T-helper 2 cell treated with Interferon-gamma antibody and Interleukin-4, amounts not matched to agents 100 ng/mL and 5 ng/mL, for 36 hours (primary cell): ENCODE data around the gene GRIN3B. TPM values are rescaled to one million over a fixed set of nuclear protein-coding genes. Genes with fewer than 3 reads are reported as not detected.

Experiments
- intact Hi-C: fragments of 100-400 bp; cut with micrococcal nuclease; formaldehyde crosslinking; loops from one replicate; pipeline ENCODE4 v1.15.1; 2023
- total RNA-seq: library from RNA; stranded (reverse); gene quantifications from 2 replicates; pipeline ENCODE4 v1.2.3, GENCODE V29; 2022

Gene GRIN3B
- total RNA-seq, 1 donor from 2014 or later, result not detected

GRCh38 chr19:1006711-1007398 lies 6.6 kb downstream of the GRIN3B start:
- intact Hi-C loops, result no loop called here

GRCh38 chr19:1007399-1008251 lies 7.4 kb downstream of the GRIN3B start:
- intact Hi-C loops, result no loop called here

- intact Hi-C loops, result no loop called here
Observed at GRCh38 chr19:1008268-1009040, 8.2 kb downstream of the GRIN3B start.

GRCh38 chr19:1009041-1009980 lies 9.1 kb downstream of the GRIN3B start:
- intact Hi-C loops, result no loop called here

- intact Hi-C loops, result no loop called here
Observed at GRCh38 chr19:1009981-1010538, 9.8 kb downstream of the GRIN3B start.

- intact Hi-C loops, result no loop called here
Observed at GRCh38 chr19:1010586-1011510, 10.6 kb downstream of the GRIN3B start.

- intact Hi-C loops, result no loop called here
Observed at GRCh38 chr19:1011831-1012333, 11.7 kb downstream of the GRIN3B start.

GRCh38 chr19:1012334-1012733 lies 12.1 kb downstream of the GRIN3B start:
- intact Hi-C loops, result no loop called here

GRCh38 chr19:1013218-1013617 lies 13.0 kb downstream of the GRIN3B start:
- intact Hi-C loops, result no loop called here

- intact Hi-C loops, result no loop called here
Observed at GRCh38 chr19:1014161-1015060, 14.2 kb downstream of the GRIN3B start.

GRCh38 chr19:1015061-1015781 lies 15.0 kb downstream of the GRIN3B start:
- intact Hi-C loops, result no loop called here

- intact Hi-C loops, result no loop called here
Observed at GRCh38 chr19:1015782-1016646, 15.8 kb downstream of the GRIN3B start.

- intact Hi-C loops, result no loop called here
Observed at GRCh38 chr19:1016647-1017114, 16.5 kb downstream of the GRIN3B start.

- intact Hi-C loops, result no loop called here
Observed at GRCh38 chr19:1017115-1017905, 17.1 kb downstream of the GRIN3B start.

GRCh38 chr19:1017906-1018305 lies 17.7 kb downstream of the GRIN3B start:
- intact Hi-C loops, result no loop called here

- intact Hi-C loops, result no loop called here
Observed at GRCh38 chr19:1018393-1018792, 18.2 kb downstream of the GRIN3B start.
